Right ventricle myocardium inferior (tissue), 1 donor: Measurements from ENCODE around the gene PCCA. TPM values are rescaled to one million over a fixed set of nuclear protein-coding genes. Genes with fewer than 3 reads are reported as not detected.
A peak's percentile ranks its signal among the peaks of the same experiment; 100 is the strongest.
"Not testable (repeated sequence)": the region's sequence is repeated elsewhere in the genome, so short reads cannot be mapped to it uniquely, and the experiment has no call there.

Experiments used
- ATAC-seq: fragments of 200-7000 bp; cut with Tn5 transposase; one replicate; pipeline ENCODE4 v1.9.1; 2020; ENCODE audit warnings: mild to moderate bottlenecking, moderate library complexity
- DNase-seq: peaks from one replicate; pipeline ENCODE4 v3.0.0; 2021; ENCODE audit errors: missing footprints
- intact Hi-C: fragments of 100-400 bp; cut with DNase I; formaldehyde crosslinking; loops from one replicate; pipeline ENCODE4 v1.11.0; 2022
- long read RNA-seq: library from polyadenylated mRNA; unstranded; transcript quantifications from one replicate; pipeline ENCODE4 v2.0.0, GENCODE V29; 2021
- total RNA-seq: library from RNA; stranded (reverse); fragmentation: NEBNext Ultra II Directional; extraction: Animal tissue kit (Norgen Biotek cat#: 25700); gene quantifications from one replicate; pipeline ENCODE4 v1.2.1, GENCODE V29; 2021
- donor health status: DM: no; HTN: yes; CAD: no; lungs with severe emphysema.

PCCA gene, protein sequence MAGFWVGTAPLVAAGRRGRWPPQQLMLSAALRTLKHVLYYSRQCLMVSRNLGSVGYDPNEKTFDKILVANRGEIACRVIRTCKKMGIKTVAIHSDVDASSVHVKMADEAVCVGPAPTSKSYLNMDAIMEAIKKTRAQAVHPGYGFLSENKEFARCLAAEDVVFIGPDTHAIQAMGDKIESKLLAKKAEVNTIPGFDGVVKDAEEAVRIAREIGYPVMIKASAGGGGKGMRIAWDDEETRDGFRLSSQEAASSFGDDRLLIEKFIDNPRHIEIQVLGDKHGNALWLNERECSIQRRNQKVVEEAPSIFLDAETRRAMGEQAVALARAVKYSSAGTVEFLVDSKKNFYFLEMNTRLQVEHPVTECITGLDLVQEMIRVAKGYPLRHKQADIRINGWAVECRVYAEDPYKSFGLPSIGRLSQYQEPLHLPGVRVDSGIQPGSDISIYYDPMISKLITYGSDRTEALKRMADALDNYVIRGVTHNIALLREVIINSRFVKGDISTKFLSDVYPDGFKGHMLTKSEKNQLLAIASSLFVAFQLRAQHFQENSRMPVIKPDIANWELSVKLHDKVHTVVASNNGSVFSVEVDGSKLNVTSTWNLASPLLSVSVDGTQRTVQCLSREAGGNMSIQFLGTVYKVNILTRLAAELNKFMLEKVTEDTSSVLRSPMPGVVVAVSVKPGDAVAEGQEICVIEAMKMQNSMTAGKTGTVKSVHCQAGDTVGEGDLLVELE
- total RNA-seq, result 64.0 TPM
- long read RNA-seq, transcript PCCA-202 (24 exons, 2,494 nt), result major isoform, 19 of 29 reads
- long read RNA-seq, partial matches to known transcripts, result 2 of 29 reads
- long read RNA-seq, other reads (novel, unspliced or antisense), result 7 of 29 reads

GRCh38 chr13:100088644-100089464 lies at the start of gene PCCA:
Gene PCCA, plus strand, starts transcription at chr13:100089093. Its CDS starts 28 bp downstream, at chr13:100089121.
- intact Hi-C loops, result no loop called here

DNA sequence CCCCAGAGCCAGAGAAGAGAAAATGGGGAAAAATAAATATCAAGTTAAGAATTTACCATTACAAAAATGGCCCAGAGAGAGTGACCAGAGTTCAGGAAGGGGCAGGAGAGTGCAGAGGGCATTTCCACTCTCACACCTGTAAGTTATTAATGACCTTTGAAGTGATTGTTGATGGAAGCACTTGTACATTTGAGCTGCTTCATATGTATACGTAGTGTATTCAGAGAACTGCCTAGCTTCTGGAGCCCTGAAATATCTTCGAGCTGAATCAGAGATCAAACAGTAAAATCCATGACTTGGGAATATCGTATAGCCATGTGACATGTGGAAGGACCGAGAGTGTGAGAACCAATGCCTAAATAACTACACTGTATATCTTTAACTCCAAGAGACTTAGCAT lies 49.2 kb upstream of the PCCA start:
- intact Hi-C loops, result no loop called here
- ATAC-seq (no peak), DNase-seq (no peak)

More at GRCh38 chr13:100088644-100089464, at the start of gene PCCA:
- DNase-seq (peak; percentile 96), ATAC-seq (peak; percentile 100)

GRCh38 chr13:100040196-100040595 lies 48.7 kb upstream of the PCCA start:
- intact Hi-C loops, result no loop called here
- no peak for DNase-seq
- no peak for ATAC-seq

- intact Hi-C loops, result no loop called here
- DNase-seq, result no peak
- ATAC-seq, result no peak
Measured at GRCh38 chr13:100044936-100045335, 44.0 kb upstream of the PCCA start.

- ATAC-seq (no peak), DNase-seq (no peak)
- intact Hi-C loops, result no loop called here
Measured at GRCh38 chr13:100045355-100045754, 43.5 kb upstream of the PCCA start.

DNA sequence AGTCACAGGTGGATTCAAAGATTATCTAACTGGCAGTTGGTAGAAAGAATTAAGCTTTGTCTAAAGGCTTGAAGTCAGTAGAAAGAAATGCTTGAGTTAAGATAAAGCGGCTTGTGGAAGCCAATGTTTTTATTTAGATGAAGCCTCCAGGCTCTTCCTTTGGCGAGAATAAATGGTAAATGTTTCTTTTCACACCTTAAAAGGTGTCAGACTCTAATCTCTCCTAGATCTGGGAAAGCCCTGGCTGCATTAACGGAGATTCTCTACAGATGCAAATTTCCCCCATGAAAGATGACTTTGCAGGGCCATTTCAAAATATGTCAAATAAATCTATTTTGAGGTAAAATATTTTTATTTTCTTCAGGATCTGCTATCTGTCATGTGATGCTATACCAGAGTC lies 37.8 kb upstream of the PCCA start:
- intact Hi-C loops, result no loop called here
- ATAC-seq (no peak), DNase-seq (no peak)

- ATAC-seq, result no peak
- intact Hi-C loops, result no loop called here
- DNase-seq, result no peak
Measured at GRCh38 chr13:100059827-100060226, 29.1 kb upstream of the PCCA start.

- ATAC-seq (no peak), DNase-seq (no peak)
- intact Hi-C loops, result no loop called here
Measured at GRCh38 chr13:100063333-100063732, 25.6 kb upstream of the PCCA start.

DNA sequence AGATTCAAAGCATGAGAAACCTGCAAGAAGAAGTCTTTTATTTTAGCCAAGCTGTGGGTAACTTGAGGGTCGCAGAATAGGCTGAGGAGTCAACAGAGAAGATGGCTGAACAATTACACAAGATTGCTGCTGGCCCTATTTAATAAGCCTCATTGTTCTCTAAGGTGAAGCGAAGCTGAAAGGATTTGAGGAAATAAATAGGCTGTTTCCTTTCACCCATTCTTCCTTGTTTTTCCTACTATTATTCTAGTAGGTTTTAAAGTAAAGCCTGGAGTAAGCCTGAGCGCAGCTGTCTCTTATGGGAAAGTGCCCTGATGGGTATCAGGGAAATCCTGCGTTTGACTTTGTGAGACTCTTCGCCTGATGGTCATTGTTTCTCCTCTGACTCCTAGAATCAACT lies 25.0 kb upstream of the PCCA start:
- intact Hi-C loops, result no loop called here

GRCh38 chr13:100068133-100068931 lies 20.6 kb upstream of the PCCA start:
- ATAC-seq (no peak), DNase-seq (no peak)
- intact Hi-C loops, result no loop called here

More for the DNA sequence above, 25.0 kb upstream of the PCCA start:
- ATAC-seq (no peak), DNase-seq (no peak)

DNA sequence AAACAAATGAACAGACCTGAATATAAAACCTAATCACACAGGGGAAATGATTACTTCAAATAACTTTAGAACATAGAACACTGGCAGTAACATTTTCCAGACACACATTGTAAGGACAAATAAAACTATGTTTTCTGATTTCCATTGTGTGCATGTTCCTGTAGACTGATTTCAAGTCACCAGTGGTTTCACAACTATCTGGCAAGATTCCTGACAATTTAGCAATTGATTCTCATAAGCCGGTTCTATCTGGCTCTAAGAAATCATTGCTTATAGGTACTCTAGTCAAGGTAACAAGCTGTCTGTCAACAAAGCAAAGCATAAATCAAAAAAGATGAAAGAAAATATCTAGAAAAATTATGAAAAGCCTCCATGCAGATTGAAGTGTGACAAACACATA lies 19.6 kb upstream of the PCCA start:
- DNase-seq (no peak), ATAC-seq (no peak)
- intact Hi-C loops, result no loop called here

DNA sequence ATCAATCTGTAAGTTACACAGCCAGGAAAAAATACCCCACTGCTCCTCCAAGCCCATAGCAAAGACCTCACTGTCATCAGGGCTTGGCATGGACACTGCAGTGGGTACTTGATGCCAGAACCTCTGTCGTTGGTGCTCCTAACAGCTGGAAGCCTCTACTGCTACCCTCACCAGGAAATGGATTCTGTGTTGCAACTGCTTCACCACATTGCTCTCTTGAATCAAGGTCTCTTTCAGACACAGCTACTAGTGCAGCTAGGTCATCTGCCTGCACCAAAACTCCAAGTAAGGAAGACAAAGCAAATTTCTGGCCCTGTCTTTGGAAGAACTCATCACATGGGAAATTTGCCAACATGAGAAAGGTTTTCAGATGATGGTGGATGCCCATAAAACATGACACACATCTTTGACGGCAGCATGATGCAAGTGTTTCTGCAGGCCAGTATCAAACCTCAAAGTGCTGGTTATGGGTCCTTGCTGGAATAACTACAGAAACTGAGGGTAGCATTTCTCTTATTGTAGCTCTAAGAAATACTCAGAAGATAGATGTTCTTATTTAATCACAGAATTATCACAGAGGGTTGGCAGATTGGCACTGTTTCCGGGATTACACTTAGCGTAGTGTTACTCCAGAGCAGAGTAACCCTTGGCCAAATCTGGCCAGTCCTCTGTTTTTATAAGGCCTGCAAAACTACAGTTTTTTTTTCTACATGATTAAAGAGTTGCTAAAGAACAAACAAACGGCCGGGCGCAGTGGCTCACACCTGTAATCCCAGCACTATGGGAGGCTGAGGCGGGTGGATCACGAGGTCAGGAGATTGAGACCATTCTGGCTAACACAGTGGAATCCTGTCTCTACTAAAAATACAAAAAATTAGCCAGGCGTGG lies 12.9 kb upstream of the PCCA start:
- ATAC-seq (no peak), DNase-seq (no peak)
- intact Hi-C loops, result no loop called here

GRCh38 chr13:100079003-100079402 lies 9.9 kb upstream of the PCCA start:
- intact Hi-C loops, DNase-seq, ATAC-seq: not testable (repeated sequence)

DNA sequence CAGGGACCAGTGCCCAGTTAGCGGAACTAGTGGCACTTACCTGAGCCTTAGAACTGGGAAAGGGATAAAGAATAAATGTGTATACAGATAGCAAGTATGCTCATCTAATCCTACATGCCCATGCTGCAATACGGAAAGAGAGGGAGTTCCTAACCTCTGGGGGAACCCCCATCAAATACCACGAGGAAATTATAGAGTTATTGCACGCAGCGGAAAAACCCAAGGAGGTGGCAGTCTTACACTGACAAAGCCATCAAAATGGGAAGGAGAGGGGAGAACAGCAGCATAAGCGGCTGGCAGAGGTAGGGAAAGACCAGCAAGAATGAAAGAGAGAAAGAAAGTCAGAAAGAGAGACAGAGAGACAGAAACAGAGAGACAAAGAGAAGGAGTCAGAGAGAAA lies 5.5 kb upstream of the PCCA start:
- intact Hi-C loops, DNase-seq, ATAC-seq: not testable (repeated sequence)

DNA sequence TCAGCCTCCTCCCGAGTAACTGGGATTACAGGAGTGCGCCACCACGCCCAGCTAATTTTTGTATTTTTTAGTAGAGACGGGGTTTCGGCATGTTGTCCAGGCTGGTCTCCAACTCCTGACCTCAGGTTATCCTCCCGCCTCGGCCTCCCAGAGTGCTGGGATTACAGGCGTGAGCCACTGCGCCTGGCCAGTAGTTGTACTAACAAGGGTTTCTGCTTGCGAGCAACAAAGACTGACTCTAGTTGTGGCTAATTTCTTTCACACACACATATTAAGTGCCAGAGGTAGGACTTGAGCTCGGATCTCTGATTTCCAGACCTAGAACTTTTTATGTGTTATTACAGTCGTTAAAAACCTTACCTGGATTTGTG lies 635 bp upstream of the PCCA start:
- intact Hi-C loops, result no loop called here
- ATAC-seq (no peak), DNase-seq (no peak)

DNA sequence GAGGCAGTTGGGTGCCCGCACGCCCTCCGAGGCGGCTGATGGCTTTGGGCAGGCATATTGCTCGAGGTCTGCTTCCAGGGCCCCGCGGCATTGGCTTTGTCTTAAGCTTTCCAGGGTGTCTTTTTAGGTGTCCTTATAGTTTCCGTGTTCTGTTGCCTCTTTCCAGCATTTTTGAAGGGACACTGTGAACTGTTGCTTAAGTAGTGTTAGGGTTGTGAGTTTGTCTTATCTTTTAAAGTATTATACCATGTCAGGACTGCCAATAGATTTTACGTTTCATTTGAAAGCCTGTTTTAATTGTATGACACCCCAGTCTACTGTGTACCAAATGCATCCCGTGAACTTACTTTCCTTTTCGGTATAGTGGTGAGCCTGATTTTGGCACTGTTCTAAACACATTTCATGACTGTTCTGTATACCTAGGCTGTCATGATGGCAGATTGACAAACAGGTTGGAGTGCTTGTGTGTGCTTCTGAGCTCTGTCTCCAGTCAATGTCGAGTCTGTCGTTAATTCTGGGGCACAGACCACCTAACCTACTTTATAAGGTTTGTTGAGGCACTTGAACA lies 656 bp downstream of the PCCA start:
- DNase-seq (no peak), ATAC-seq (no peak)
- intact Hi-C loops, result no loop called here

DNA sequence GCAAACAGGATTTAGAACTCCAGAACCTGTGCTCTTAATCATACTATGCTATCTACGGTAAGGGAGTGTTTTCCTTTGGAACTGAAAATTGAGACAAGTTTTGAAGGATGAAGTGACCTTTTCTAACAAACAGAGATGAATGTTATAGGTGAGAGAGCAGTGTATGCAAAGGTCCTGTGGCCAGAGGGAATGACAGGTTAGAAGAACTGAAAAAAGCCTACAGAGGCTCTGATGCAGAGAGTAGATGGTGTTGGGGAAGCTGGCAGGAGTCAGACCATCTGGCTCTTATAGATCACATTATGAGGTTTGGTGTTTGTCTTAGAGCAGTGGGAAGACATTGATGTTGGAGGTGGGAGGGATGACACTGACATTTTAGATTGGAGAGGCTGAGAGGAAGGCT lies 2.0 kb downstream of the PCCA start:
- ATAC-seq (no peak), DNase-seq (no peak)
- intact Hi-C loops, result no loop called here
